Astrocyte (in vitro differentiated cells and primary cell): ENCODE data around the gene HK3. TPM values are rescaled to one million over a fixed set of nuclear protein-coding genes. Genes with fewer than 3 reads are reported as not detected.

Experiments used
- DNase-seq: peaks from one replicate; pipeline ENCODE4 v3.0.0-alpha.2; 2010; ENCODE audit warnings: low read depth
- FAIRE-seq: peaks from 2 replicates; lab custom pipeline; 2011; peaks lifted over from hg19 to GRCh38; lab: Jason Lieb, UNC
- H2AFZ ChIP-seq: 2 replicates; pipeline ENCODE4 v1.6.0; 2012; ENCODE audit warnings: low read depth, low read length, inconsistent platforms
- H3K27ac ChIP-seq: 2 replicates; pipeline ENCODE4 v1.5.1; 2011; ENCODE audit warnings: low read depth, low read length, inconsistent platforms
- H3K27me3 ChIP-seq: 2 replicates; pipeline ENCODE4 v1.6.0; 2011; ENCODE audit warnings: low read length, inconsistent platforms; ENCODE audit not compliant: insufficient read depth
- H3K36me3 ChIP-seq: 2 replicates; pipeline ENCODE4 v1.5.1; 2011; ENCODE audit warnings: low read length, inconsistent platforms; ENCODE audit not compliant: insufficient read depth
- H3K4me1 ChIP-seq: 2 replicates; pipeline ENCODE4 v1.5.1; 2011; ENCODE audit warnings: low read length, inconsistent platforms; ENCODE audit not compliant: insufficient read depth
- H3K4me2 ChIP-seq: 2 replicates; pipeline ENCODE4 v1.6.0; 2012; ENCODE audit warnings: low read length, inconsistent platforms
- H3K4me3 ChIP-seq: 2 replicates; pipeline ENCODE4 v1.5.1; 2011; ENCODE audit warnings: low read depth, mild to moderate bottlenecking, low read length, inconsistent platforms; ENCODE audit not compliant: insufficient read depth
- H3K79me2 ChIP-seq: 2 replicates; pipeline ENCODE4 v1.6.0; 2012; ENCODE audit warnings: mild to moderate bottlenecking, low read length, inconsistent platforms; ENCODE audit not compliant: insufficient read depth
- H3K9ac ChIP-seq: 2 replicates; pipeline ENCODE4 v1.6.0; 2012; ENCODE audit warnings: mild to moderate bottlenecking, low read length, inconsistent platforms
- H3K9me3 ChIP-seq: 2 replicates; pipeline ENCODE4 v1.5.1; 2012; ENCODE audit warnings: low read depth, mild to moderate bottlenecking, low read length, inconsistent platforms; ENCODE audit not compliant: insufficient read depth
- H4K20me1 ChIP-seq: 2 replicates; pipeline ENCODE4 v1.6.0; 2012; ENCODE audit warnings: low read length, inconsistent platforms; ENCODE audit not compliant: insufficient read depth
- H3K27ac Mint-ChIP-seq: one replicate; pipeline ENCODE4 v1.8.0; 2021; ENCODE audit warnings: mild to moderate bottlenecking, mixed read lengths; ENCODE audit not compliant: unreplicated experiment
- H3K27me3 Mint-ChIP-seq: one replicate; pipeline ENCODE4 v1.8.0; 2021; ENCODE audit warnings: low read depth, mixed read lengths; ENCODE audit not compliant: unreplicated experiment
- H3K36me3 Mint-ChIP-seq: one replicate; pipeline ENCODE4 v1.8.0; 2021; ENCODE audit warnings: low read depth, mixed read lengths; ENCODE audit not compliant: unreplicated experiment
- H3K4me1 Mint-ChIP-seq: one replicate; pipeline ENCODE4 v1.8.0; 2021; ENCODE audit warnings: low read depth, mixed read lengths; ENCODE audit not compliant: unreplicated experiment
- H3K4me3 Mint-ChIP-seq: one replicate; pipeline ENCODE4 v1.8.0; 2021; ENCODE audit warnings: mild to moderate bottlenecking, moderate library complexity, mixed read lengths; ENCODE audit not compliant: unreplicated experiment
- H3K9me3 Mint-ChIP-seq: one replicate; pipeline ENCODE4 v1.8.0; 2021; ENCODE audit warnings: mild to moderate bottlenecking, mixed read lengths; ENCODE audit not compliant: unreplicated experiment
- CTCF ChIP-seq: IDR thresholded peaks from 2 replicates; pipeline ENCODE4 v1.5.1; 2011; ENCODE audit warnings: low read depth, mild to moderate bottlenecking, inconsistent platforms, low read length, moderate library complexity; ENCODE audit not compliant: insufficient read depth
- EZH2 ChIP-seq: IDR thresholded peaks from 2 replicates; pipeline ENCODE4 v1.6.1; 2012; ENCODE audit warnings: mild to moderate bottlenecking, low read length, inconsistent platforms; ENCODE audit not compliant: insufficient read depth
- total RNA-seq: library from RNA; stranded (reverse); gene quantifications from 2 replicates; pipeline ENCODE4 v1.2.1, GENCODE V29; 2021

HK3 gene
- total RNA-seq, 1 donor from 2014 or later, result not detected

- Histone ChIP-seq H3K79me2 (no peaks in the 10 kb centered on the region), H3K4me2 (no peak overlapping the region), H3K27ac (no peak overlapping the region), H3K9ac (no peak overlapping the region), H4K20me1 (peaks cover 7% of the 10 kb centered on the region), H3K27me3 (peaks cover 5% of the 10 kb centered on the region), H2AFZ (no peak overlapping the region), H3K36me3 (peaks cover 26% of the 10 kb centered on the region), H3K4me1 (no peaks in the 10 kb centered on the region), H3K4me3 (no peak overlapping the region), H3K9me3 (no peaks in the 10 kb centered on the region)
- FAIRE-seq (no peak), DNase-seq (no peak)
- no peak overlapping the region for H3K27ac Mint-ChIP-seq
- no peaks in the 10 kb centered on the region for H3K9me3 Mint-ChIP-seq
- H3K4me3 Mint-ChIP-seq, result no peak overlapping the region
- H3K36me3 Mint-ChIP-seq, result peaks cover 19% of the 10 kb centered on the region
- TF ChIP-seq CTCF (no peak), EZH2 (no peak)
- H3K4me1 Mint-ChIP-seq, result peaks cover 32% of the 10 kb centered on the region
- peaks cover 29% of the 10 kb centered on the region for H3K27me3 Mint-ChIP-seq
These were observed 1.0 kb upstream of the HK3 start for GRCh38 chr5:176899946-176900779.

GRCh38 chr5:176897263-176897662, 1.9 kb downstream of the HK3 start:
- H4K20me1 ChIP-seq, result no peaks in the 10 kb centered on the region
- no peaks in the 10 kb centered on the region for H3K79me2 ChIP-seq
- H3K4me1 Mint-ChIP-seq, result peaks cover 13% of the 10 kb centered on the region
- no peak overlapping the region for H3K27ac ChIP-seq
- peaks cover 14% of the 10 kb centered on the region for H3K36me3 Mint-ChIP-seq
- H3K4me3 Mint-ChIP-seq, result no peak overlapping the region
- no peak overlapping the region for H3K9ac ChIP-seq
- no peak for DNase-seq
- H3K36me3 ChIP-seq, result peaks cover 3% of the 10 kb centered on the region
- TF ChIP-seq CTCF, result no peak
- TF ChIP-seq EZH2, result no peak
- H3K4me1 ChIP-seq, result no peaks in the 10 kb centered on the region
- H3K4me3 ChIP-seq, result no peak overlapping the region
- no peaks in the 10 kb centered on the region for H3K9me3 ChIP-seq
- no peak for FAIRE-seq
- H2AFZ ChIP-seq, result no peak overlapping the region
- no peaks in the 10 kb centered on the region for H3K9me3 Mint-ChIP-seq
- H3K27ac Mint-ChIP-seq, result no peak overlapping the region
- H3K4me2 ChIP-seq, result no peak overlapping the region
- H3K27me3 ChIP-seq, result peaks cover 15% of the 10 kb centered on the region
- peaks cover 55% of the 10 kb centered on the region for H3K27me3 Mint-ChIP-seq

DNA sequence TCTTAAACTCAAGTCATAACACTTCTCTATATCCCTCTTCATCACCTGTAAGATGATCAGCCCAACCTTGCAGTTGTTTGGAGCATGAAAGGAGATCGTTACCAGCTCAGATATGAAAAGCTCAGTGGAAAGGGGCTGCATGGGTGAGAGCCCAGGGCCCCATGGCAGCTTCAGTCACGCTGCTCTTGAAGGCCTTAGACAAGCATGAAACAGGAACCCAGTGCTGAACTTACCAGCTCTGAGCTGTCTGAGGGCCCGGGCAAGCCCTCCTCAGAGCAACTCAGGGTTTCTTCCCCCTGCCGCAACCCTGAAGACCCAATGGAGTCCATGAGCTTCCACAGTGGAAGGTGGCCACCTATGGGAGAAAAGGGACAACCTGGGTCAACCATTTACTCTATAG, 3.3 kb downstream of the HK3 start:
- DNase-seq, result no peak
- Mint-ChIP-seq H3K36me3 (peaks cover 9% of the 10 kb centered on the region), H3K4me1 (peaks cover 3% of the 10 kb centered on the region), H3K27ac (no peak overlapping the region), H3K9me3 (peaks cover 7% of the 10 kb centered on the region), H3K4me3 (no peak overlapping the region), H3K27me3 (peaks cover 68% of the 10 kb centered on the region)
- Histone ChIP-seq H3K36me3 (no peaks in the 10 kb centered on the region), H3K4me1 (no peaks in the 10 kb centered on the region), H3K4me3 (no peak overlapping the region), H4K20me1 (no peaks in the 10 kb centered on the region), H3K9ac (no peak overlapping the region), H3K4me2 (no peak overlapping the region), H3K27me3 (peaks cover 20% of the 10 kb centered on the region), H3K9me3 (no peaks in the 10 kb centered on the region), H2AFZ (no peak overlapping the region), H3K27ac (no peak overlapping the region), H3K79me2 (no peaks in the 10 kb centered on the region)
- FAIRE-seq, result no peak
- TF ChIP-seq EZH2 (no peak), CTCF (no peak)
